HG02642 (cell line): ENCODE measurements around the gene SH3TC2.

Experiments
- ATAC-seq: cut with Tn5 transposase; IDR thresholded peaks from one replicate; pipeline ENCODE4 v1.9.1; 2021; ENCODE audit warnings: mild to moderate bottlenecking; ENCODE audit not compliant: unreplicated experiment, poor library complexity

The SH3TC2 gene

DNA sequence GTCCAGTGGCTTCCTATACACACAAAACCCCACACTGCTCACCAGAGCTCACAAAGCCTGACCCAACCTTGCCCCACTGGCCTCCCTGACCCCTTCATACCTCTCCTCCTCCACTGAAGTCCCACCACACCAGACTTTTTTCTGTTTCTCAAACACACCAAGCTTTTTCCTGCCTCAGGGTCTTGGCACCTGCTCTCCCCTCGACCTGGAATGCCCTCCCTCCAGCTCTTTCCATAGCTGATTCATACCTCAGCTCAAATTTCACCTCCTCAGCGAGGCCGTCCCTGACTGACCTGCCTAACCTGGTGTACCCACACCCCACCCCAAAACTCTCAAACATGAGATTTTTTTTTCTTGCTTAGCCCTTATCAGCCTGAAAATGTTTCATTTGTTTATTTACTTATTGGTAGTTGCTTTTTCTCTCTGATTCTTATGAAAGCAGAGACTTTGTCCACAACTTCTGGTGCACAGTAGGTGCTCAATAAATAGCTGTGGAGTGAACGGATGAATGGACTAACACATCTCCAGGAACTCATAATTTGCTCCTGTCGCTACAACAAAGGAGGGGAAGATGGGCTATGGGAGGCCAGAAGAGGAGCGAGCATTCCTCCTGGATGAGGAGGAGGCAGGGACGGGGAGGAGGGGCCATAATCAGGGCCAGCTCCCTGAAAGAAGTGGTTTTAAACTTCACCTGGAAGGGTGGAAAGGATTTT, 84.3 kb downstream of the SH3TC2 start:
- ATAC-seq = no peak

GRCh38 chr5:148976569-148977381, 86.1 kb downstream of the SH3TC2 start:
- no peak for ATAC-seq

GRCh38 chr5:148974642-148975327, 88.1 kb downstream of the SH3TC2 start:
- no peak for ATAC-seq

- no peak for ATAC-seq
Measured at GRCh38 chr5:148973455-148973854, 89.4 kb downstream of the SH3TC2 start.

DNA sequence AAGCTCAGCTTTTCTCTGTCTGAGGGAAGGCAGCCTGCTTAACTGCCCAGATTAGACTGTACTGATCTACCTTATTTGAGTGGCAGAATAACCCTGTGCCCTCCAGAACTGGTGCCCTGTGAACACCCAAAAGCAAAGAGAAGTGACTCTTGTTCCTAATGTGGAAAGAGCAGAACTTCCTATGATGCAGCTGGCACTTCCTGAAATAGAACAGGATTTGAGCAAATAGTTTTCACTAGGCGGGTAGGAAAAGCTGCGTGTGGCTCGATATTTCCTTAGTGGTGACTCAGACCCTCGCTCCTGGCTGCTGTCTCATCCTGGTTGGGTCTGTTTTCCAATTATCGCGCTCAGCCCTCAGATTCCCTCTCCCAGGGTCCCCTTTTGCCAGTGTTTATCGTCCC, 89.9 kb downstream of the SH3TC2 start:
- no peak for ATAC-seq

GRCh38 chr5:148972396-148972795, 90.5 kb downstream of the SH3TC2 start:
- ATAC-seq = no peak

- no peak for ATAC-seq
Measured at GRCh38 chr5:148970876-148971275, 92.0 kb downstream of the SH3TC2 start.

DNA sequence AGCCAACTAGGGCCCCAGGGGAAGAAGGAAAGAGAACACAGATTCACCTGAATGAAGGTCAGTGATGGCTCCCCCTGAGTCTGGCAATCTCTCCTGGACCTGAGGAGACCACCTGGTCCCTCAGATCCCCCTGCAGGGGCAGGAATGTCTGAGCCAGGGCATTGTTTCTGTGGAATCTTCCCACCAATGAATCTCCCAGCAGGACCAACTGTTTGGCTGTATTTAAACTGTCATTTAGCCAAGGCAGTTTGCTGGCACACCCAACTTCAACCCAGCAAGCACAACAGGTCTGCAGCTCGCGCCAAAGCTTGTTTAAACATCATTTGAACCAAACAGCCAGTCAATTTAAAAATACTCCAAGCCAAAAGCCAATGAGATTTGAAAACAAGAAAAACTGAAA, 92.6 kb downstream of the SH3TC2 start:
- ATAC-seq = no peak

DNA sequence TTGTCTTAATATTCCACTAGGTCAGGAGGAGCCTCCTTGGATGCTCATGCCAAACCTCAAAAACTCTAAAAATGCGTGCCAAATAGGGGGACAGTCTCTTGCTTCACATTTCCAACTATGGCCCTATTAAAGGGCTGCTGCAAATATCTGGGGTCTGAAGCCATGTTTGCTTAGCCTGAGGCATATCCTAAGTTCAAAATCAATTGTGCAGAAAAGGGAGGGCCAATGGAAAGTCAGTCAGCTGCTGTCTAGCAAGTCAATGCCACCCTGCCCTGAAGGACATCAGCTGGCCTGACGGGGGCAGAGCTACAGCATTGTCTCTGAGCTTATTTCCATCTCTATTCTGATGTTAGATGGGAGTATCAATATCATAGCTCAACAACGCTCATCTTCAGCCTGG, 93.6 kb downstream of the SH3TC2 start:
- ATAC-seq = no peak

- no peak for ATAC-seq
Measured at GRCh38 chr5:148968311-148968710, 94.6 kb downstream of the SH3TC2 start.

- ATAC-seq = no peak
Measured at GRCh38 chr5:148967783-148968182, 95.1 kb downstream of the SH3TC2 start.

GRCh38 chr5:148966938-148967337, 95.9 kb downstream of the SH3TC2 start:
- no peak for ATAC-seq

GRCh38 chr5:148966348-148966747, 96.5 kb downstream of the SH3TC2 start:
- no peak for ATAC-seq

DNA sequence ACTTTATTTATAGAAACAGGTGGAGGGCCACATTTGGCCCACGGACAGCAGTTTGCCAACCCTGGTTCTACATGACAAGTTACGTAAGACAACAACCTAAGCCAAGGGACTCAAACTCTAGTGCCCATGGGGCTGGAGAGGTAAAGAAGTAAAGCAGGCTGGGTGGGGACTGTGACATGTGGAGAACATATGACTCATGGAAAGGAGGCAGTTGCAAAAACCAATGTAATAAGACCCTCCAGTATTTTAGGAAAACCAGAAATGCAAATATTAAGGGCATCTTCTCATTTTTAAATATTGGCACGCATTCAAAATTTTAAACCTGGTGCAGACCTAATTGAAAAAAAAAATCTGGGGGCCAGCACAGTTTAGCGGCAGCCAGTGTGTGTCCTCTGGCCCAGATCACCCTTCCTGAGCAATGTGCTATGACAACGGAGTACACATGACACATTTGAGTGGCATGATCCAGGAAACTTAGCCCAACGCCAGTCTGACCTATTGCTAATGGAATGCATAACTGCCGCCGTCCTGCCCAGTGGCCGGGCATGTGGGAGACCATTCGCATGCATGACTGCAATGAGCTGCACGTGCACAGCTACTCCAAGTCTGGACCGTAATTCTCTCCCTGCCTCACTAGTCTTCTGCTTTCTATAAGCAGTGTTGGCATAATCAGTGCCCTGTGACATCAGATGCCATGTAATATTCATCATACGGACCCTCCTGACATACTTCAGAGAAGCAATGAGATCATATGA, 97.2 kb downstream of the SH3TC2 start:
- no peak for ATAC-seq

DNA sequence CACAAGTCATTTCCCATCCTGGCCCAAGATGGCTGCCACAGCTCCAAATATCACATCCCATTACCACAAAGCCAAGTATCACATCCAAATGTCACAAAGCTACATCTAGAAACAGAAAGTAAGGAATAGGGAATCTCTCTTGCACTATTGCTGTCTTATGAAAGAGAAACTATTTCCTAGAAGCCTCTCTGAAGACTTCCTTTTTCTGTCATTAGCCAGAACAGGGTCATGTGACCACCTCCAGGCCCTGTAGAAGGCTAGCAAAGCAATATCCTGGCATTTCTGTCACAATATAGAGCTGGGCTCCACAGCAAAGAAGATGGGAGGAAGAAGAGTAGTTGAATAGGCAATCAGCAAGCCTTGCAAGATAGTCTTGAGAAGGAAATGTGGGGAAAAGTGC, 99.2 kb downstream of the SH3TC2 start:
- ATAC-seq = peak; percentile 57

DNA sequence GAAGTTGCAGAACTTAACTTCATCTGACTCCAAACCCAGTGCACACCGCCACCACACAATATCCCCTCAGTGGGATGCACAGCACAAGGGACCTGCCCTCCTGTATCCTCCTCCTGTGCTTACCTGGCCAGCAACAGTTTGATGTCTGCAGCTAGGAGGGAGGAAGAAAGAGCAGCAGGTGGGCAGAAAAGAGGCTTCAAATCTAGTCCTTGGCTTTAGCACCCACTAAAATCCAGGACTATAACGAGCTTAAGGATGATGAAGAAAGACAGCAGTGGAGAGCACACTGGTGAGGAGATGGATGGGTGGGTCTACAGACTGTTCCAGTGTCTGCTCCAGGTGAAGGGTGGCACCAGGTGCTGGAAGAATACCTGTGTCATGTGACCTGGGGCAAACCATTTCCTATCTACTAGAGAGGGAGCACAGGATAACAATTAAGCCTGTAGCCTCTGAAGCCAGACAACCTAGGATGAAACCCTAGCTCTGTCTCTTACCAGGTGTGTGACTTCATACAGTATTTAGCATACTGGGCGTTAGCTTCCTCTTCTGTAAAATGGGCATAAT, 100.0 kb downstream of the SH3TC2 start:
- ATAC-seq = no peak

- ATAC-seq = no peak
Measured at GRCh38 chr5:148962200-148962550, 100.7 kb downstream of the SH3TC2 start.

DNA sequence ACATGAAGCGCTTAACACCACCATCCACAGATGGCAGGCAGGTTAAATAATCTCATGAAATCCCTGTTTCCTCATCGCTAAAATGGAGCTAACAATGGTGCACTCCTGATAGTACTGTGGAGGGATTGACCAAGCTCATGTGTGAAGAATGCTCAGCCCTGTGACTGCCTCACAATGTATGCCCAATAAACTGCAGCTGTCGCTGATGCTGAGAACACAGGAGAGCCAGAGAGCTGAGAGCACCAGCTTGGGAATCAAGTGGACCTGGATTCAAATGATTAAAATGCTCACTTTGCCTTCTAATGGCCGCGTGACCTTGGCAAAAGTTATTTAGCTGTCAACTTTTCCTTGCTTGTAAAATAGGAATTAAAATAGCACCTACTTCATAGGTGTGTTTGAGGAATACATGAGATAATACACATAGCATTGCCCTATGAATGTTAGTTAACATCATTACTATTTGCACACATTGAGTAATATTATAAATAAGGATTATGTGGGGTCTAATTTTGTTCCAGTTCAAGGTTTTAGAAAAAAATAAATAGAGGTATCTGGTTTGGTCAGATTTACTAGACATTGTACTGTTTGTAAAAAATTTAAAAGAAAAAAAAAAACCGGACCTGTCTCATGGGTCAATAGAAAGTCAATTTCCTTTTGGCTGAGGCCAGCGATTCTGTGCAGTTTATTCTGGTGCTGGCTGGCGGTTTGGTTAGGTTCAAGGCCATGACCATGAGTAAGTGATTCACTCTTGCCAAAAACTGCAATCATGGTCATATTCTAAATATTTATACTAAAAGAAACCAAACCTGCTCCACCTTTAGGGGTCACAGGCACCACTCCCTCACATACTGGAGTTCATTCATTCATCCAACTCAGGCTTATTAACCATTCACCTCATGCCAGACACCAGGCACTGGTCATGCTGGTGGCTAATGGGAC, 101.3 kb downstream of the SH3TC2 start:
- no peak for ATAC-seq

DNA sequence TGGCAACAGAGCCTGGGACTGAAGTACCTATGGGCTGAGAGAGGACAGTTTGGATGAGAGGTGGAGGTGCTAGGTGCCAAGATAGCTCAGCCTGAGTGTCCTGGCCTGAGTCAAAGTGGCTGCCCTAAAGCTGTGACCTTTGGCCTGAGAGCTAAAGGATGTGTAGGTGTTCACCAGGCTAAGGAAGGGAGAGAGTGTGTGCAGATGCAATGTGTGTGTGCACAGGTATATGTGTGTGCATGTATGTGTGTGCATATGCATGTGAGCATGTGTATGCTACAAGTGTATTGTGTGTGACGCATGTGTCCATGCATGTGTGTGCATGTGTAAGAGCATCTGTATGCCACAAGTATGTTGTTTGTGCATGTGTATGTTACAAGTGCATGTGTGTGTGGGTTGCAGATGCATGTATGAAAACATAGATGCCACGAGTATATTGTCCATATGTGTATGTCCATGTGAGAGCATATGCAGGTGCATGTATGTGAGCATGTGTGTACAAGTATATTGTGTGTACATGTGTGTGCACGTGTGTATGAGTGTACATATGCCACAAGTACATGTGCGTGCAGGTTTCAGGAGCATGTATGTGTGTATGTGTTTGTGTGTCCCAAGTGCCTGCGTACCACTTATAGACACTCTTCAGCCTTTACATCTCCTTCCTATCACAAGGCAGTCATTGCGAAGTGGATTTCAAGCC, 102.6 kb downstream of the SH3TC2 start:
- no peak for ATAC-seq
